GM12874 (cell line): Measurements from ENCODE around the gene UCHL3.
A peak's percentile ranks its signal among the peaks of the same experiment; 100 is the strongest.

Experiments used
- TF ChIP-seq, protein P1 (sequence below): IDR thresholded peaks from 2 replicates; pipeline ENCODE4 v1.5.1; 2011; ENCODE audit warnings: low read depth, mild to moderate bottlenecking, control low read depth, low read length, moderate library complexity; ENCODE audit not compliant: insufficient read depth

Gene UCHL3

DNA sequence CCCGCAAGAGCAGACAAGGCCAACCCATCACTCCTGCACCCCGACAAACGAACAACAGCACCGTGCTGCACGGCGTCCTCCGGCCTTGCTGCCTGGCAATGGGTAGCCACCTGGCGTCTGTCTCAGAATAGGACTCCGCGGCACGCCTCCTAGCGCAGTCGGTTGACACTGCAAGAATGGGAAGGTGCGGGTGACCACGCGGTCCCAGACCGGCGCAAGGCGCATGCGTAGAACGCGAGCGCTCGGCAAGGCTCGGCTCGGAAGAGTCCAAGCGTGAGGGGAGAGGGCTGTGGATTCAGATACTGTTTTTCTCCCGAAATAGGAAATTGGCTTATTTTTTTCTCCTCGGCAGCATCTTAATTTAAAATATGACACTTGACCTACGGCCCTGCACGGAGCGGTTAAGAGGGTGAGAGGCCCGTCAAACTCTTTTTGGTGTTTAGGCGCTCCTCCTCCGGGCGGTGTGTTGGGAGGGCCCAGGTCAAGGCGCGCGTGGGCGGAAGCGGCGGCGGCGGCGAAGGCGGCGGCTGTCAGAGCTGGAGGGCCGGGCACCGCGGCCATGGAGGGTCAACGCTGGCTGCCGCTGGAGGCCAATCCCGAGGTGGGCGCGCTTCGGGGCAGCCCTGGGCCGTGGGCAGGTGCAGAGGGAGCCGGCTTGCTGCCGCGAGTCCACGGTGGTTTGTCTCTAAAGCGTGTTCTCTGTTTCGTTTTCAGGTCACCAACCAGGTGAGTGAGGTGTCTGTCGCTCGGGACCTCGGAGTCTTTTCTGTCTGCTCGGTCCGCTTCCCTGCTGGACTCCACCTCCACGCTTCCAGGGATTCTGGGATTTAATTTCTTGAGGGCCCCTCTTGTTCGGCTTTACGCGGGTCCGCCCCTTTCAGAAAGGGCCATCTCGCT is at the start of gene UCHL3:
UCHL3 (plus strand) TSS at position 530 of the 897 bp plus-strand sequence; CDS start at position 560, 30 bp downstream.
- TF ChIP-seq, protein P1, sequence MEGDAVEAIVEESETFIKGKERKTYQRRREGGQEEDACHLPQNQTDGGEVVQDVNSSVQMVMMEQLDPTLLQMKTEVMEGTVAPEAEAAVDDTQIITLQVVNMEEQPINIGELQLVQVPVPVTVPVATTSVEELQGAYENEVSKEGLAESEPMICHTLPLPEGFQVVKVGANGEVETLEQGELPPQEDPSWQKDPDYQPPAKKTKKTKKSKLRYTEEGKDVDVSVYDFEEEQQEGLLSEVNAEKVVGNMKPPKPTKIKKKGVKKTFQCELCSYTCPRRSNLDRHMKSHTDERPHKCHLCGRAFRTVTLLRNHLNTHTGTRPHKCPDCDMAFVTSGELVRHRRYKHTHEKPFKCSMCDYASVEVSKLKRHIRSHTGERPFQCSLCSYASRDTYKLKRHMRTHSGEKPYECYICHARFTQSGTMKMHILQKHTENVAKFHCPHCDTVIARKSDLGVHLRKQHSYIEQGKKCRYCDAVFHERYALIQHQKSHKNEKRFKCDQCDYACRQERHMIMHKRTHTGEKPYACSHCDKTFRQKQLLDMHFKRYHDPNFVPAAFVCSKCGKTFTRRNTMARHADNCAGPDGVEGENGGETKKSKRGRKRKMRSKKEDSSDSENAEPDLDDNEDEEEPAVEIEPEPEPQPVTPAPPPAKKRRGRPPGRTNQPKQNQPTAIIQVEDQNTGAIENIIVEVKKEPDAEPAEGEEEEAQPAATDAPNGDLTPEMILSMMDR = peak; percentile 92

DNA sequence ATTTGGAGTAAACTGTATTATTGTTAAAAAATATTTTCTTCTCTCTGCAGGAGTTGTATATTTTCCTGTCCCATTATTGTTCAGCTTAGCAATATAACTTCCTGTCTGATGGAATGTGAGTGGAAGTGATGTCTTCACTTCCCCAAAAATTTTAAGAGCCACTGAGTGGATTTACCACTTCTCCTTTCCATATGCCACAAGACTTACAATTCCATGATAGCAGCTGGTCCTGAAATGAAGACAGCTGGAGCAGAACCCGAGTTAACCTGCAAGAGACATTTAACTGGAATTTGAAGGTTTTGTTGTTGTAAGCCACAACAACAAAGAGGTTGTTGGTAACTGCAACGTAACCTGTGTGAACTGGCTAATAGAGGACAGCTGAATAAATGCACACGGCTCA is 44.3 kb upstream of the UCHL3 start:
- TF ChIP-seq, protein P1 = no peak

DNA sequence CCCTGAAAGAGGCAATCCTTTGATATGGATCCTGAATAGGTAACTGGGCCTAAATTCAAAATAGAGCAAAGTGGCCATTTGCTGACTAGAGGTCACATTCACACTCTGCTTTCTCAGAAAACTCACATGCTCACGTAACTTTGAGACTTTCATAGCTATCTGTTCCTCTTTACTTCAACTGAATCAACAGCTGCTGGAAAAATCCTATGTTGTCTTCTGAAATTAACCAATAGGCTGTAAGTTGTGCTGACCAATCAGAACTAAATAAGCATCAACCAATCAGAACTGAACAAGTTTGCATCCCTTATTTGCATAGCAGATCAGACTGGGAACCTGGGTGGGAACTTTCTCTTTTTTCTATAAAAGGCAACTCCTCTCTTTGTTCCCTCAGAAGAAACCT is 43.6 kb upstream of the UCHL3 start:
- TF ChIP-seq, protein P1 = no peak

DNA sequence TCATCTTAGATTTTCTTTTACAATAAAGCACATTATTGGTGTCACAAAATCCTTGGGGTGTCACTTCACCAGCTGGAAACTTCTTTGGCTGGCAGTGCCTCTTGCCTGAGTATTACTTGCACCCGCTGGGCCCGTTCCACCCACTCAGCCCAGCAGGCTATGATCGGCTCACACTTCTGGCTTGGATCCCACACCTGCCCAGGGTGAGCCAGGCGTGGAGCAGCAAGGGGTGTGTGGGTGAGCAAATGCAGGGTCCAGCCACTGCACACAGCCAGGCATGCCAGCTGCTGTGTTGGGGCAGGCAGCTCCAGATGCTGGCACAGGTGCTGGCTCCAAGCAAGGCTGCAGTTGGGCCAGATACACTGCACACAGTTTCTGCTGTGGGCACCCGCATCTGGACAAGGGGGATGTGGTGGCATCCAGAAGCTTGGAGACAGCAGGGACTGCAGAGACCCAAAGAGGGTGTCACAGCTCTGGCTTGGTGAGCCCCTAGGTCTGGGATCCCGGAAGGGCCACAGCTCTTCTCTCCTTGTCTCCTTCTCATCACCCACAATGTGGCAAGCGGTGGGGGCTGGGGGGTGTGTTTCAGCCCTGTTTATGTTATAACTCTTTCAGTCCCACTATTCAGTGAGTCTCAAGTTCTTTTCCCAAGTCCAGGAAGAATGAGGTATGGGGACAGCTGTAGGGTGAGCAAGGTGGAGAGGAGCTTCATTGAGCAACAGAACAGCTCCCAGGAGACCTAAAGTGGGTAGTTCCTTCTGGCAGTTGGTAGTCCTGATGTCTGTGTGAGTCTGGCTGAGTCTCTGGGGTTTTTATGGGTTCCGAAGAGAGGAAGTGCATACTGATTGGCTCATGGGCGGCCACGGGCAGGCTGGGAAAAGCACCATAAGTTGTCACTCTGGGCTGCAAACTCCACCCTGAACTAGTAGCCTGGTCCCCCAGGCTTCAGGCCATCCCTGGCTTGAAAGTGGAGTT is 42.3 kb upstream of the UCHL3 start:
- TF ChIP-seq, protein P1 = no peak

DNA sequence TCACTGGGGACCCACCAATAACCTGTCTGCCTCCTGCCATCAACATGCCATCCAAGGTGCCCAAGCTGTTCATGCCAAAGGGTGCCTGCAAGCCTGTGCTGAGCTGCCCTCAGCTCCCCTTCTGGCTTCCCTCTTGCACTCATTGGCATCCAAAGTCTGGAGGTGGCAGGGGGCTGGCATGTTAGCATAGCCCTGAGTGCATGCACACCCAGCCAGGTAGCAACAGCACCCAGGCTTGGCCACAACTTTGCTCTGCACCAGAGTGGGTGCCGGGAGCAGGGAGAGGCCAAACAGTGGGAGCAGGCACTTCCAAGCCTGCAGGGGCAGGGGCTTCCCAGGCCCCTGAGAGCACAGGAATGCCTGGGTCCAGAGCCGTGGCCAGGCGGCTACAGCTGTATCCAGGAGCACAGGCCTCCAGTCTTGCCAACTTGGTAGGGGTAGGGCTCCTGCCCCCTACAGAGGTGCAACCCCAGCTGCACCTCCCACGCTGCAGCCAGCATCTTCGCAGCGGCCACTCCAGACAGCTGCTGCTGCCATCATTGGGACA is 41.5 kb upstream of the UCHL3 start:
- TF ChIP-seq, protein P1 = no peak

DNA sequence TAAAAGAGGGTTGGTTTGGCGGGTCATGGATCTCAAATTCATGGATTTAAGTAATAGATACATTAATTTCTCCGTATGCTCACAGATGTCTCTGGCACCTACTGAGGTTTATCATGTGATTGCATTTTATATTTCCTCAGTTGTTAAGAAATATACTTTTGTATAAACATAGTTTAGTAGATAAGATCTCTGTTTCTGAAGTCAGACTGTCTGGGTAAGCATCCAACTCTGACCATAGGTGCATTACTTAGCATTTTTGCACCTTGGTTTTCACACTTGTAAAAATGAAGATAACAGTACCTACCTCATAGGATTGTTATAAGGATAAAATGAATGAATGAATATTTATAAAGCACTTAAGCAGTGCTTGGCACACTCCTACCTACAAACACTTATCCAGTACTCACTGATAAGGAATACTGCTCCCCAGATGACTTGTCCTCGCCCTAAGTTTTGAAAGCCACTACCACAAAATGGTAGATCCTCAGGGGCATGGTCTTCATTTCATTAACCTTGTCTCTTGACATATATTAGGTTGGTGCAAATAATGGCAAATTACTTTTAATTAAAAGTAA is 38.5 kb upstream of the UCHL3 start:
- TF ChIP-seq, protein P1 = no peak
